22Rv1 (cell line): Measurements from ENCODE around the gene DMD.

Source experiments
- CTCF ChIP-seq: fragments of 450-650 bp; IDR thresholded peaks from 2 replicates; pipeline ENCODE4 v1.5.1; 2017; ENCODE audit warnings: mild to moderate bottlenecking
- ZFX ChIP-seq: fragments of 450-650 bp; IDR thresholded peaks from 2 replicates; pipeline ENCODE4 v1.6.1; 2017; ENCODE audit warnings: antibody characterized with exemption, borderline replicate concordance

GRCh38 chrX:31127716-31128115, 2083.6 kb downstream of the DMD start:
- TF ChIP-seq CTCF: no peak
- TF ChIP-seq ZFX: no peak
